ENCODE results near the gene CD34.

- TF ChIP-seq EZH2 (IDR thresholded peaks at IDR 0.05; ENCODE audit: insufficient read depth, poor library complexity, severe bottlenecking) (no peak), EZH2phosphoT487 (IDR thresholded peaks at IDR 0.05; ENCODE audit: insufficient read depth, low read depth) (no peak)
Observed at GRCh38 chr1:207941665-207942064, 30.7 kb upstream of the CD34 start.
